Measurements from ENCODE around the gene LZTS2. TPM values are rescaled to one million over a fixed set of nuclear protein-coding genes. Genes with fewer than 3 reads are reported as not detected.

LZTS2 gene
- total and polyA plus RNA-seq, 9 donors = 9.4 to 121 (median 77.4) TPM

DNA sequence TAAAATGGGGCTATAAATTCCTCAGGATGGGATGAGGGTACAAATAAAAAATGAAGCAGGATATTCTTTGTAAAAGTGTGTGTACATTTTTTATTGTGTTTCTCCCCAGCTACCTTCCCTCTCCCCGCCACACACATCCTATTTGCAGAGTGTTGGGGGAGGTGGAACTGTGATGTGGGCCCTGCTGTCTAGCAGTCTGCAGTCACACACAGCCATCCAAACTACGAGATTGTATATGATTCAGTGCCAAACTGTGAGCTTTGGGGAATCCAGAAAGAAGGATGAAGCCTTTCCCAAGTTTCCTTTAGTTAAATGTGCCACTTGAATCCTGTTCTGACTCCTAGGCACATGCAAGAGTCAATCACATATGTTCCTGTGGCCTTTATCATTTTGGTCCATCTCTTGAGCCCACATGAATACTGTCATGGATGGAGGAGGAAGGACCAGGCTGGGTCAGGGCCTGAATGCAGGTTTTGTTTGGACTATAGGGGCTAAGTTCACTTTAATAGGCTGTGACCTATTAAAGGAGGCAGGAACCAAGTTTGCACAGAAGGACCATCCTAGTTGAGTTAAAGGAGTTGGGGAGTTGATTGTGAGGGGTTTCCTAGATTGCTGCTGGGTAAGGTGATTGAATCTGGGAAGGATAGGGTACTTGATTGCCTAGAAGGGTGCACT, 31.4 kb upstream of the LZTS2 start:
- Histone ChIP-seq H3K27ac (no peak overlapping the region), H3K36me3 (no peaks in the 10 kb centered on the region), H3K4me1 (ENCODE audit: insufficient read depth) (peaks cover 8% of the 10 kb centered on the region), H3K27me3 (no peaks in the 10 kb centered on the region), H3K4me3 (no peak overlapping the region), H3K9me3 (no peaks in the 10 kb centered on the region)
- TF ChIP-seq EP300 (IDR thresholded peaks at IDR 0.05) (no peak), POLR2A (IDR thresholded peaks at IDR 0.05) (no peak)
- TF ChIP-seq, protein P1, sequence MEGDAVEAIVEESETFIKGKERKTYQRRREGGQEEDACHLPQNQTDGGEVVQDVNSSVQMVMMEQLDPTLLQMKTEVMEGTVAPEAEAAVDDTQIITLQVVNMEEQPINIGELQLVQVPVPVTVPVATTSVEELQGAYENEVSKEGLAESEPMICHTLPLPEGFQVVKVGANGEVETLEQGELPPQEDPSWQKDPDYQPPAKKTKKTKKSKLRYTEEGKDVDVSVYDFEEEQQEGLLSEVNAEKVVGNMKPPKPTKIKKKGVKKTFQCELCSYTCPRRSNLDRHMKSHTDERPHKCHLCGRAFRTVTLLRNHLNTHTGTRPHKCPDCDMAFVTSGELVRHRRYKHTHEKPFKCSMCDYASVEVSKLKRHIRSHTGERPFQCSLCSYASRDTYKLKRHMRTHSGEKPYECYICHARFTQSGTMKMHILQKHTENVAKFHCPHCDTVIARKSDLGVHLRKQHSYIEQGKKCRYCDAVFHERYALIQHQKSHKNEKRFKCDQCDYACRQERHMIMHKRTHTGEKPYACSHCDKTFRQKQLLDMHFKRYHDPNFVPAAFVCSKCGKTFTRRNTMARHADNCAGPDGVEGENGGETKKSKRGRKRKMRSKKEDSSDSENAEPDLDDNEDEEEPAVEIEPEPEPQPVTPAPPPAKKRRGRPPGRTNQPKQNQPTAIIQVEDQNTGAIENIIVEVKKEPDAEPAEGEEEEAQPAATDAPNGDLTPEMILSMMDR (IDR thresholded peaks at IDR 0.05) = no peak
- intact Hi-C loops (cut with DNase I) = loop anchor here in 1 of 4 donors (10.0 kb wide), 1 partner anchor 83 kb away; no protein-coding TSS in a partner anchor
- WGBS, 3 donors = 78 to 92% (median 81%) methylated on average over 2 of the region's 2 CpGs
- DNase-seq = no peak

DNA sequence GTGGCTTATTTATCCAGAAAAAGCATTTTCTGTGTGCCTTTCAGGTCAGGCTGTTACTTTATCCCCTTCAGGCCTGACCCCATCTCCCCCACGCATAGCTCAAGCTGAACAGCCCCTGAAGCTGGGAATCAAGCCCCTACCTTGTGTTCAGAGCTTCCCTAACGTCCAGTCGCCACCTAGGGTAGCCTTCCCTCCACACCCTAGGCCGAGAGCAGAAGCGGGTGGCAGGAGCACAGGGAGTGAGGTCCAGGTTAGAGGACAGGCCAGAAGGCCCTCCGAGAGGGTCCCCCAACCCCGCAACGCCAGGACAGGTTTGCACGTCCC, 30.8 kb upstream of the LZTS2 start:
- Histone ChIP-seq H3K4me3 (peak overlapping the region; percentile 76), H3K27me3 (no peaks in the 10 kb centered on the region), H3K27ac (no peak overlapping the region), H3K4me1 (ENCODE audit: insufficient read depth) (peaks cover 8% of the 10 kb centered on the region), H3K9me3 (no peaks in the 10 kb centered on the region), H3K36me3 (no peaks in the 10 kb centered on the region)
- TF ChIP-seq EP300 (IDR thresholded peaks at IDR 0.05) (no peak), POLR2A (IDR thresholded peaks at IDR 0.05) (no peak)
- TF ChIP-seq, protein P1 (IDR thresholded peaks at IDR 0.05) = no peak
- 8 to 17% (median 15%) methylated on average over 9 of the region's 9 CpGs for WGBS, 3 donors
- DNase-seq = no peak
- intact Hi-C loops (cut with DNase I) = loop anchor here in 1 of 4 donors (10.0 kb wide), 1 partner anchor 84 kb away; no protein-coding TSS in a partner anchor

- peak within 1 kb of the TSS in 1 of 2 donors; percentile 24 for H3K27ac ChIP-seq
- no peaks in the 10 kb centered on the region for H3K36me3 ChIP-seq
- 0 to 2% (median 1%) methylated on average over 42 to 70 of the region's 70 CpGs for WGBS, 3 donors
- no peaks in the 10 kb centered on the region for H3K9me3 ChIP-seq
- peak within 1 kb of the TSS; percentile 76 for H3K4me3 ChIP-seq
- no peaks in the 10 kb centered on the region for H3K27me3 ChIP-seq
- TF ChIP-seq EP300 (IDR thresholded peaks at IDR 0.05) = no peak
- TF ChIP-seq, protein P1 (IDR thresholded peaks at IDR 0.05) = peak; percentile 47 to 73 (median 67)
- peaks cover 8% of the 10 kb centered on the region for H3K4me1 ChIP-seq (ENCODE audit: insufficient read depth)
- peak; percentile 59 to 78 (median 75) for DNase-seq
- intact Hi-C loops (cut with DNase I) = loop anchor here in 1 of 4 donors (10.0 kb wide), 1 partner anchor 85 kb away; no protein-coding TSS in a partner anchor
Measured at GRCh38 chr10:100969187-100970075, 30.2 kb upstream of the LZTS2 start, which contains the start of gene SEMA4G. TSS of gene SEMA4G (plus strand) at chr10:100969504. CDS start at chr10:100972913, 3,409 bp downstream.

- Histone ChIP-seq H3K9me3 (no peaks in the 10 kb centered on the region), H3K27me3 (no peaks in the 10 kb centered on the region), H3K27ac (peak overlapping the region in 1 of 2 donors; percentile 24), H3K4me1 (ENCODE audit: insufficient read depth) (peaks cover 8% of the 10 kb centered on the region), H3K4me3 (peak overlapping the region; percentile 76), H3K36me3 (no peaks in the 10 kb centered on the region)
- intact Hi-C loops (cut with DNase I) = no loop called here
- DNase-seq = peak; percentile 42 to 64 (median 55)
- WGBS, 3 donors = 11 to 23% (median 18%) methylated on average over 13 of the region's 13 CpGs
- TF ChIP-seq, protein P1 (IDR thresholded peaks at IDR 0.05) = no peak
- TF ChIP-seq POLR2A (IDR thresholded peaks at IDR 0.05) (no peak), EP300 (IDR thresholded peaks at IDR 0.05) (no peak)
Measured at GRCh38 chr10:100970076-100970913, 29.3 kb upstream of the LZTS2 start.
